B cell (primary cell): ENCODE data around the gene ZNF423.

ENCODE experiments used
- CTCF ChIP-seq: fragments of 200-600 bp; IDR thresholded peaks from one replicate; pipeline ENCODE4 v1.8.0; 2022; ENCODE audit warnings: antibody characterized with exemption, mild to moderate bottlenecking
- EZH2 ChIP-seq: IDR thresholded peaks from 2 replicates; pipeline ENCODE4 v1.6.1; 2012; ENCODE audit warnings: borderline replicate concordance, low read depth, mild to moderate bottlenecking, moderate library complexity, low read length; ENCODE audit not compliant: insufficient read depth, poor library complexity, severe bottlenecking

- TF ChIP-seq CTCF (no peak), EZH2 (no peak)
Measured at GRCh38 chr16:49610983-49611382, 244.9 kb downstream of the ZNF423 start.
